ENCODE measurements around the gene TOB2. TPM values are rescaled to one million over a fixed set of nuclear protein-coding genes. Genes with fewer than 3 reads are reported as not detected.
A peak's percentile ranks its signal among the peaks of the same experiment; 100 is the strongest.

Gene TOB2
- total and polyA plus RNA-seq, 9 of the 15 experiments (the other 6 are each of a cell fraction or from before 2014, with no cell fraction given): 3.3 to 20.5 (median 7.3) TPM

GRCh38 chr22:41468381-41469217 is 22.0 kb upstream of the TOB2 start, which contains the start of the genes ACO2 and PHF5A (continued):
- TF ChIP-seq ZBTB40 (IDR thresholded peaks at IDR 0.05) (peak; percentile 96), ZBTB40 (CRISPR knock-in tag; IDR thresholded peaks at IDR 0.05) (no peak), SP1 (CRISPR knock-in tag; IDR thresholded peaks at IDR 0.05) (peak; percentile 97), FOXK2 (conservative IDR thresholded peaks at IDR 0.05 in 1 of 2, IDR thresholded peaks at IDR 0.05 in 1 of 2; ENCODE audit: low read depth in 2 of 2) (peak; percentile 46 to 88), NFRKB (IDR thresholded peaks at IDR 0.05; ENCODE audit: low read depth) (peak; percentile 93), CBX3 (IDR thresholded peaks at IDR 0.05; ENCODE audit: borderline replicate concordance in 1 of 2, low read length in 2 of 2) (peak in 1 of 2 experiments; percentile 11; a peak in 1 of 3 replicates), CXXC5 (CRISPR knock-in tag; IDR thresholded peaks at IDR 0.05) (peak; percentile 93), PTRF (tag; IDR thresholded peaks at IDR 0.05) (no peak), KAT8 (IDR thresholded peaks at IDR 0.05; ENCODE audit: low read depth) (no peak; the same call in 1 of the 2 replicates), CSDE1 (IDR thresholded peaks at IDR 0.05) (peak in 1 of 2 experiments; percentile 44; a peak in 1 of 4 replicates), AFF1 (IDR thresholded peaks at IDR 0.05; ENCODE audit: low read depth in 1 of 2, partially characterized antibody in 2 of 2) (peak; percentile 67 to 96)
- TF ChIP-seq, protein P1, sequence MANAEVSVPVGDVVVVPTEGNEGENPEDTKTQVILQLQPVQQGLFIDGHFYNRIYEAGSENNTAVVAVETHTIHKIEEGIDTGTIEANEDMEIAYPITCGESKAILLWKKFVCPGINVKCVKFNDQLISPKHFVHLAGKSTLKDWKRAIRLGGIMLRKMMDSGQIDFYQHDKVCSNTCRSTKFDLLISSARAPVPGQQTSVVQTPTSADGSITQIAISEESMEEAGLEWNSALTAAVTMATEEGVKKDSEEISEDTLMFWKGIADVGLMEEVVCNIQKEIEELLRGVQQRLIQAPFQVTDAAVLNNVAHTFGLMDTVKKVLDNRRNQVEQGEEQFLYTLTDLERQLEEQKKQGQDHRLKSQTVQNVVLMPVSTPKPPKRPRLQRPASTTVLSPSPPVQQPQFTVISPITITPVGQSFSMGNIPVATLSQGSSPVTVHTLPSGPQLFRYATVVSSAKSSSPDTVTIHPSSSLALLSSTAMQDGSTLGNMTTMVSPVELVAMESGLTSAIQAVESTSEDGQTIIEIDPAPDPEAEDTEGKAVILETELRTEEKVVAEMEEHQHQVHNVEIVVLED (CRISPR knock-in tag; IDR thresholded peaks at IDR 0.05): 0 out of 2 replicates have a peak, but pooled peaks have one; percentile 6

All from K562 (cell line).